Skeletal muscle tissue (tissue), 4 donors: Measurements from ENCODE around the gene USP2. TPM values are rescaled to one million over a fixed set of nuclear protein-coding genes. Genes with fewer than 3 reads are reported as not detected.

Experiments used
- H3K27ac ChIP-seq: one replicate; pipeline ENCODE4 v1.7.0; 2013; ENCODE audit warnings: mild to moderate bottlenecking, low read depth, low read length, inconsistent platforms
- H3K27me3 ChIP-seq, 3 donors: one replicate each; pipeline ENCODE4 v1.7.0; 2013; ENCODE audit warnings: low read length in 3 of 3; ENCODE audit not compliant: control insufficient read depth in 3 of 3, insufficient read depth in 3 of 3
- H3K36me3 ChIP-seq, 3 donors: one replicate each; pipeline ENCODE4 v1.7.0; 2013; ENCODE audit warnings: low read length in 3 of 3; ENCODE audit not compliant: control insufficient read depth in 3 of 3, insufficient read depth in 3 of 3
- H3K4me1 ChIP-seq, 3 donors: one replicate each; pipeline ENCODE4 v1.7.0; 2013; ENCODE audit warnings: low read length in 3 of 3, mild to moderate bottlenecking in 3 of 3; ENCODE audit not compliant: control insufficient read depth in 3 of 3, insufficient read depth in 3 of 3
- H3K4me3 ChIP-seq, 3 donors: one replicate each; pipeline ENCODE4 v1.7.0; 2013; ENCODE audit warnings: low read length in 3 of 3
- H3K9ac ChIP-seq, 3 donors: one replicate each; pipeline ENCODE4 v1.7.0; 2013; ENCODE audit warnings: low read length in 3 of 3, mild to moderate bottlenecking in 3 of 3, moderate library complexity in 2 of 3, low read depth in 1 of 3
- H3K9me3 ChIP-seq, 3 donors: one replicate each; pipeline ENCODE4 v1.7.0; 2013; ENCODE audit warnings: low read length in 3 of 3; ENCODE audit not compliant: control insufficient read depth in 3 of 3
- total RNA-seq: library from RNA; depleted of rRNA; stranded (reverse); fragments of >200 nt; gene quantifications from one replicate; pipeline ENCODE4 v1.2.3, GENCODE V29; 2014
- donor health status: Osteomylitis.

USP2 gene
- total RNA-seq, 1 donor from 2014 or later = 8.9 TPM

DNA sequence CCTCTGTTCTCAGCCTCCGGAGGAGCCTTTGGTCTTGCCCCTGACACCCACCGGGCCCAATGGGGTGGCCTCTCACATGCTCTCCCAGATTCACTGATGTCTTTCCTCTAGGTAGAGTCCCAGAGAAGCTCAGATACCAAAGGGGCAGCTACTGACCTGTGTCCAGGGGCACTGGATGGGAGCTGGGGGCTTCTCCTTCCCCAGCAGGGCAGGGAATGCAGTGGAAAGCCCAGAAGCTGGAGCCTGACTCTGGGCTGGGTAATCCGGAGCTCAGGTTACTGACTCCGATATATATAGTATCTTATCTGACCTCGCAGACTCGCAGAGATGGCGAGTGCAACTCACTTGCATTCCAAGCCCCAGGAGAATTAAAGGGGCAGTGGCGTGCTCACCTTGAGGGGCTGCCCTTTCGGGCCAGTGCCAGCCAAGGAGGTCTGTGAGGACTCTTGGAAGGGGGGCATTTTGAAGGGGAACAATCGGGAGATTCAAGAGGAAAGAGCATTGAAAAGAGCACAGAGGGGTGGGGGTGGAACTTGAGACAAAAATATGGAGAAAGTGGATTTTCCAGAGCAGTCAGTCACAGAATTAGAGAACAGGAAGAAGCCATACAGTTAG lies 2.5 kb downstream of the USP2 start:
- peaks cover 61 to 68% (median 61%) of the 10 kb centered on the region in 3 donors for H3K4me1 ChIP-seq
- peak overlapping the region; percentile 100 for H3K27ac ChIP-seq
- no peaks in the 10 kb centered on the region for H3K27me3 ChIP-seq
- H3K9me3 ChIP-seq = no peaks in the 10 kb centered on the region
- peak overlapping the region; percentile 87 to 92 (median 89) for H3K4me3 ChIP-seq
- H3K9ac ChIP-seq = peak overlapping the region; percentile 98 to 100 (median 100)
- peaks cover 0 to 10% (median 0%) of the 10 kb centered on the region in 3 donors for H3K36me3 ChIP-seq

DNA sequence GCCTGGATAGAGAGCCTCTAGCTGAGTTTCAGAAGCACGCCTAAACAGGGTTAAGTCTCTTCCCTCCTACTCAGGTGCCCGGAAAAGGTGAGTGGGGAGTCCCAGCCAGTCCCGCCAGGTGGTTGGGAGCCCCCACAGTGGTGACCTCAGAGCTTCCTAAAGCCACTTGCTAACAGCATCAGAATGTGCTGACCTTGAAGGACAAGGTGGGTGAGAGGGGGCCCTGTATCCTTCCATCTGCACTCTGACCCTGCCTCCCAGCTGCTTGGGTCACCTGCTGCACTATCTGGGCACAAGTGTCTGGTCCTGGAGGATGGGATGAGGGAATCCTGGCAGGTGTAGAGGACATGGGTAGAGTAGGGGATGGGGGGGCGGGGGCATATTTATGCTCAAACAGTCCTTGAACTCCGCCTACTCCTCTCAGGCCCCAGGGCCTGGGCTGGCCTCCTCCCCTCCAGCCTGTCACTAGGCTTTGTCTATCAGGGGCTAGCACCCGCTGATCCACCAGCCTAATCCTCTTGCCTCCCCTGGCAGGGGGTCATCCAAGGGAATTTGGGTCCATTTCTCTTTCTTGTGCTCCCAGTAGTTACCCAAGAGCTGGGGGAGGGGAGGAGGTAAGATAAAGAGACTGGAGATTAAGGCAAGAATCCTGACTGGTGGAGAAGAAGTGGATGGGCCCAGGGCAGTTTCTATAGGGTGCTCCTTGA lies 3.4 kb downstream of the USP2 start:
- H3K9me3 ChIP-seq = no peaks in the 10 kb centered on the region
- H3K9ac ChIP-seq = peak overlapping the region; percentile 98 to 100 (median 100)
- peaks cover 69 to 76% (median 70%) of the 10 kb centered on the region in 3 donors for H3K4me1 ChIP-seq
- peaks cover 0 to 16% (median 0%) of the 10 kb centered on the region in 3 donors for H3K36me3 ChIP-seq
- H3K4me3 ChIP-seq = peak overlapping the region; percentile 87 to 92 (median 89)
- no peaks in the 10 kb centered on the region for H3K27me3 ChIP-seq
- H3K27ac ChIP-seq = peak overlapping the region; percentile 100

DNA sequence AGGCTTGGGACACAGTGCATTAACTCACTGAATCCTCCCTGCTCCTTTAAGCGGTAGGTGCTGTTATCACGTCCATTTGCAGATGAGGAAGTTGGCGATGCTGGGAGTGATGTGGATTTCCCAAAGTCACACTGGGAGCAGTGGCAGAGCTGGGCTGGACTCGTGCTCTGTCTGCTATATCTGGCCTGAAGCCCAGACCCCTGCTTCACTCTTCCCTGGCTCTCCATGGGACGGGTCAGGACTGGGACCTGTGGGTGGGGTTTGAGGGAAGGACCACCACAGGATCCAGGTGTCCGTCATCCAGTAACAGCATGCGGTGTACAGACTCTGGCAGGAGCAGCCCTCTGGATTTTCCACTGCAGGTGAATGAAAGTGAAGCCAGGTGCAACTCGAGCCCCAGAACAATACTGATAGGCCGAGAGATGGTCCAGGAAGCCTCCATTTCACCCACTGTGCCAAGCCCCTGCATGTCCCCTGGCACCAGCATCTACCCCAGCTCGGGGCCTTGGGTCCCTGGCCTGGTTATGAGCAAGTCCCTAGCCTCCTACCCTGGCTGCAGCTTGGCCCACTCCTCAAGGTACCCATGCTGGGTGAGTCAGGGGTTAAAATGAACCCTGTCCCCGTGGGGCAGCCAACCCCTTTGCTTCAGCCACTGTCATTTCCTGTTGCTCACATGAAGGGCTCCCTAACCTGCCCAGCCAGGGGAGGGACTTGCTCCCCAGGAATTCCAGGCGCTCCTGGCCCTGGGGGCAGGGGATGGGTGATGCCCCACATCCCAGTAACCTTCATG lies 4.2 kb downstream of the USP2 start:
- H3K9ac ChIP-seq = peak overlapping the region; percentile 98 to 100 (median 100)
- peak overlapping the region; percentile 100 for H3K27ac ChIP-seq
- peaks cover 77 to 84% (median 77%) of the 10 kb centered on the region in 3 donors for H3K4me1 ChIP-seq
- H3K27me3 ChIP-seq = no peaks in the 10 kb centered on the region
- no peaks in the 10 kb centered on the region for H3K9me3 ChIP-seq
- H3K4me3 ChIP-seq = peak overlapping the region; percentile 87 to 92 (median 89)
- H3K36me3 ChIP-seq = peaks cover 0 to 21% (median 0%) of the 10 kb centered on the region in 3 donors

DNA sequence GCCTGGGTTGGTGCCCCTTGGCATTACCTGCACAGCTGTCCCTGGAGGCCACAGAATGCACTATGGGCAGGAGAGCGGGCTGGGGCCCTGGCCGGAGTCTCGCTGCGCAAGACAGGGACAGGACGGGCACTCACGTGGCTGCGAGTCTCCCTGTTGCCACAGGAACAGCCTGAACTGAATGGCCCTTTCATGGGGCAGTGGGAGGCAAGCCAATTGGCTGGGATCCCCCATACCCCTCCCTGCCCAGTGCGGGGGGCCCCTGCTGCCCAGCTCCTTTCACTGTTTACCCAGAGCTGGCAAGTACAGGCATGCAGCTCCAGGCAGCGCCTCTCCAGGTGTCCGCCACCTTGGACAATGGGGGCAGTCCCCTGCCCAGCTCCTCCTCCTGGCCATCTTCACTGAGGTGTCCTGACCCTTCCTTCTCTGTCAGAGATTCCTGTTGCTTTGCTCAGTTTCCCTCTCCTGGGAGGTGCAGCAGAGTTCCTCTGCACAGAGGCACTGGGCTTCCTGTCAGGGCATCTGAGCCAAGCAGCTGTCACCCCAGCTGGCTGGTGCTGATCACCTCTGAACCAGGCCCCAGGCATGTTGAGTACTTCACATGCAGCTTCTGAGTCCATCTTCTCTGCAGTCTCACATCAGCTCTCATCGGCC lies 5.2 kb downstream of the USP2 start:
- Histone ChIP-seq H3K4me1 (peaks cover 80 to 87% (median 80%) of the 10 kb centered on the region in 3 donors), H3K9ac (peak overlapping the region; percentile 88 to 100 (median 100)), H3K36me3 (peaks cover 0 to 21% (median 0%) of the 10 kb centered on the region in 3 donors), H3K27me3 (no peaks in the 10 kb centered on the region), H3K4me3 (peak overlapping the region; percentile 87 to 92 (median 89)), H3K9me3 (no peaks in the 10 kb centered on the region), H3K27ac (peak overlapping the region; percentile 100)

DNA sequence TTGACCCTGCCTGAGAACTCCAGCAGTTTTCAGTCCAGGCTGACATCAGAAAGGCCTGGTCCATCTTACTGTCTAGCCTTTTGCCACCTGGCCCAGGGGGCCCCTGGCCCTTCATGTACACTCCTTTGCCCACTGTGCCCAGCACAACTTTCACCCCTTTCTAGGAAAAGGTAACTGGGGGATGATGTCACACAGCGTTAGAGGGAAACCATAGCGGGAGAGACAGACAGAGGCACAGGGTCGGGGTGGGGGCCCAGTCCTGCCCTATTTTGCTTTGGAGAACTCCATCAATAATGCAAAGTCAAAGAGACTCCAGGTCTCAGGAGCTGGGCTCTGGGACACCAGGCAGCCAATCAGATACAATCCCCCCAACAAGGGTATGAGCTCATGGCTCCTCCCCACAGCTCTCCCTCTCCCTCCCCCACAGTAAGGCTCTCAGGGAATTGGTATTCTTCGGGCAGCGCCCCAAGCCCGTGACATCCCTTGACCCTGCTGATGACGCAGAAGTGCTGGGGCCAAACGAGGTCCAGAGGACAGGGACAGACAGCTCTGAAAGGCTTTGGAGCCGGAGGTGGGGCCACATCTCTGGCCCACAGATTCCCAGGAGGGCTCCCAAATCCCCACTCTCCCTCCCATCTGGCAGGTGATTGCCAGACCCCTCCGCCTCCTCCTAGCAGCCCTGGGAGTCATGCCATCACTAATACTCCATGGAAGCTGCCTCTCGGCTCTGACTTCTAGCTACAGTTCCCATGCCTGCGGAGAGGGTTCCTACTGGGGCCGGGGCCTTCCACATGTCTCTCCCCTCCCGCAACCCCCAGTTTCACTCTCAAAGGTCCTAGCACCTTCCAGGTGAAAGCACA lies 5.9 kb downstream of the USP2 start:
- peaks cover 0 to 21% (median 0%) of the 10 kb centered on the region in 3 donors for H3K36me3 ChIP-seq
- peak overlapping the region; percentile 88 to 100 (median 100) for H3K9ac ChIP-seq
- H3K27me3 ChIP-seq = no peaks in the 10 kb centered on the region
- peaks cover 80 to 87% (median 81%) of the 10 kb centered on the region in 3 donors for H3K4me1 ChIP-seq
- peak overlapping the region; percentile 100 for H3K27ac ChIP-seq
- H3K9me3 ChIP-seq = no peaks in the 10 kb centered on the region
- peak overlapping the region; percentile 87 to 92 (median 89) for H3K4me3 ChIP-seq

DNA sequence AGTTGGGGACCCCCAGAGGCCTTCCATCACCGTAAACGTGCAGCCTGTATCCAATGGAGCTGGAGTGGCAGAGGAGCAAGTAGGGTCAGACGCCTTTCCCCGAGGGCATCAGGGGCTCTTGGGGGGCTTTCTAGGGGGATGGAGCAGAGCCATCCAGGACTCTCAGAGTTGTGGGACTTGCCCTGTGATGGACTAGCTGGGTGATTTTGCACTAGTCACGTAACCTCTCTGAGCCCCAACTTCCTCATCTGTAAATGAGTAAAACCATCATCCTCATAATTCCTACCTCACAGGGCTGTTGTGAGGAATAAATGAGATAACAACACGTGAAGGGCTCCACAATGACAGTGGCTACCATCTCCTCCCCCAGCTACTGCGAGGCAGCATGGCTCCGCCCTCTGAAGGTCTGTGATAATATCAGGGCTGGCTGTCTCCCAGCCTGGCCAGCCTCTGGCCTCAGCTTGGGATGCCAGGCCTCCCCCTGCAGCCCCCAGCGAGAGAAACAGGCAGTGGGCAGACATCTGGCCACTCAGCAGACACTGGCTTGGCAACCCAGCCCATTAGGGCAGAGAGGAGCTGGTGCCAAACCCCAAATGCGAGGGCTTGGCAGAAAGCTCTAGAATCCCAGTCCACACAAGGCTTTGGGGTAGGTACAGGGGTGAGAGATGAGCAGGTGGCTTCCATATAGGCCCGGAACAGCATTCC lies 6.7 kb downstream of the USP2 start:
- Histone ChIP-seq H3K36me3 (peaks cover 0 to 21% (median 0%) of the 10 kb centered on the region in 3 donors), H3K9ac (peak overlapping the region; percentile 80 to 100 (median 100)), H3K27me3 (no peaks in the 10 kb centered on the region), H3K4me1 (peaks cover 82 to 87% (median 83%) of the 10 kb centered on the region in 3 donors), H3K9me3 (no peaks in the 10 kb centered on the region), H3K4me3 (peak overlapping the region; percentile 87 to 92 (median 89)), H3K27ac (peak overlapping the region; percentile 100)

DNA sequence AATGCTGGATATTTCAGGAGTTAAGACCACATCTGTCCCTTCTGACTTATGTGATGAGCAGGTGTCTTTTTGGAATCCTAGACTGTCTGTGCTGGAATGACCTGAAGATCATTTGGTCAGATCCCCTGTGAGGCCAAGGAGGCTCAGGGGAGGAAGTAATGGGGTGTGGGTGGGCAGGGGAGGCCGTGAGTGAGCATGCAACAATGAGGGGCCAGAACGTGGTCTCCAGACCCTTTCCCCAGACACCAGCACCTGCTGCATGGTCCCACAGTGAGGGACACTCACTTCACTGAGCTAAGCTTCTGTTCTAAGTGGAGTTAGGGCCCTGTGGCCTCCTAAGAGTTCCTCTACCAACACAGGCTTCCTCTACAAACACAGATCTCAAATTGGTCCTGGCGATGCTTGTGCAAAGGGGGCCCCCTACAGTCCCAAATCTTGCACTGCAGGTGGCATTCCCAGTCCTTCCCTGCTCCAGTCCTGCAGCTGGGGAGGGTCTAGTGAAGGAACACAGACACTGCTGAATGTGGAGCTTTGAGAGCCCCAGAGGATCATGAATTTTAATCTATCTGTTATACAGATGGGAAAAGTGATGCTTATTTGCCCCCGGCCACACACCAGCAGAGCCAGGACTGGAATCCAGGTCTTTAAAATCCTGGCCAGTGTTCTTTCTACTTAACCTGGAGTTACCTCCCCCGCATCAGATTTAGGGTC lies 7.4 kb downstream of the USP2 start:
- Histone ChIP-seq H3K9ac (peak overlapping the region; percentile 80 to 100 (median 100)), H3K27me3 (no peaks in the 10 kb centered on the region), H3K27ac (peak overlapping the region; percentile 100), H3K4me1 (peaks cover 82 to 90% (median 86%) of the 10 kb centered on the region in 3 donors), H3K4me3 (peak overlapping the region; percentile 87 to 92 (median 89)), H3K9me3 (no peaks in the 10 kb centered on the region), H3K36me3 (peaks cover 0 to 21% (median 0%) of the 10 kb centered on the region in 3 donors)
